Myocyte (in vitro differentiated cells): Measurements from ENCODE around the gene CCM2L. TPM values are rescaled to one million over a fixed set of nuclear protein-coding genes. Genes with fewer than 3 reads are reported as not detected.
"Not testable (repeated sequence)": the region's sequence is repeated elsewhere in the genome, so short reads cannot be mapped to it uniquely, and the experiment has no call there.

Experiments used
- DNase-seq: peaks from one replicate; pipeline ENCODE4 v3.0.0-alpha.2; 2012; ENCODE audit warnings: low read depth
- total RNA-seq: library from RNA; depleted of rRNA; stranded (reverse); fragments of >200 nt; gene quantifications from 2 replicates; pipeline ENCODE4 v1.2.3, GENCODE V29; 2014

Gene CCM2L
- total RNA-seq, 1 donor from 2014 or later, result not detected

- peak; percentile 17 for DNase-seq
Observed at GRCh38 chr20:32028647-32029372, 18.6 kb downstream of the CCM2L start.

DNA sequence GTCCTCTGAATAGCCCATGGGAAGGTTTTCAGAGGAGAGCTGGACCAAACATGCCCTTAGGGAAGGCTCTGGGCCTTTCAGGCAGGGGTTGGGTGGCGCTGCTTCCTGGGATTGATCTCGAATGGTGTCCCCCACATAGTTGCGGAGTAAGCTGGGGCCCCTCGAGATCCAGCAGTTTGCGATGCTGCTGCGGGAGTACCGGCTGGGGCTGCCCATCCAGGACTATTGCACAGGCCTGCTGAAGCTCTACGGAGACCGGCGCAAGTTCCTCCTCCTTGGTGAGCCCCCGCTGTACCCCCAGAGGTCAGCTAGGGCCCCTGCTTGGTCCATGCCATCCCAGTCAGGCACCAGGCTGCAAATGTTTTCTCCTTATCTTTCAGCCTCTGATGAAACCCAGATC is 19.3 kb downstream of the CCM2L start:
- no peak for DNase-seq

GRCh38 chr20:32031007-32031958 is 21.0 kb downstream of the CCM2L start:
- peak; percentile 80 for DNase-seq

GRCh38 chr20:32033316-32033715 is 23.1 kb downstream of the CCM2L start:
- no peak for DNase-seq

DNA sequence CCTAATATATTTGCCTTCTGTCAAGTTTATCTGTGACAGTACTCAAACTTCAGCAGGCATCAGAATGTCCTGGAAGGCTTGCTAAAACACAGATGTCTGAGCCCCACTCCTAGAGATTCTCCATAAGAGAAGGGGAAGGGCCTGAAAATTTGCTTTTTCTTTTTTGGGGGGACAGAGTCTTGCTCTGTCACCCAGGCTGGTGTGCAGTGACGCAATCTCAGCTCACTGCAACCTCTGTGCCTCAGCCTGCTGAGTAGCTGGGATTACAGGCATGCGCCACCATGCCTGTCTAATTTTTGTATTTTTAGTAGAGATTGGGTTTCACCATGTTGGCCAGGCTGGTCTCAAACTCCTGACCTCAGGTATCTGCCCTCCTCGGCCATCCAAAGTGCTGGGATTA is 23.5 kb downstream of the CCM2L start:
- not testable (repeated sequence) for DNase-seq

DNA sequence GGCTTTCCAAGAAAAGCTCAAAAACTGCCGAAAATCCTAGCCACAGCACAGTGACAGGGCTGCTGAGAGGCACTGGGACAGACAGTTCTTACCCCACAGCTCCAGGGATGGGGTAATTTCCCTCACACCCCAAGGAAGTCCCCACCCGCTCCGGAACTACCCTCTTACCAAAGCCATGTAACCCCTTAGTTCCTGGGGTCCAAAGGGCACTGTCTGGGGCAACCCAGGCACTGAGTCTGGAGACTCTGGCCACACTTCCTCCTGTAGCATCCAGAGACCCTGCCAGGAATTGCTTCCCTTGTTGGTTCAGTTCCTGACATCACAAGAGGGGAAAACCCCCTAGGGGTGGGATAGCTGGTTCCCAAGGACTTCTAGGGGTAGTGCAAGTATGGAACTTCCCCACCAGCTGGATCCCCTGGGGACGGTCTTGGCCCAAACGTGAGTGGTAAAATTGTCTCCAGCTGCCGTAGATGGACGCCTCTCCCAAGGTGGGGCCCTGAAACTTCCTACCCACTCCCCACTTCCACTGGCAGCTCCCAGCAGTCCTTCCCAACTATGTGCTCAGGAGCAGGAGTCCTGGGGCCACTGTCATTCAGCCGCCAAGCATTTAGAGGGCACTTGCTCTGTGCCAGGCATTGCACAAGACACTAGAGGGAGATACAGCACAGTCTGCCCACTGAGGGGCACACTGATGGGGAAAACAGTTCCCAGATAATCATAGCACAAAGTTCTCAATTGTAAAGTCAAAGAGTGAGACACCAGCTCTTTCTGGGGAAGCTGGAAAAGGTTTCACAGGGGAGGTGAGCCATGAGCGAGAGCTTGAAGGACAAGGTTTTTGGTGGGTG is 24.6 kb downstream of the CCM2L start:
- no peak for DNase-seq

DNA sequence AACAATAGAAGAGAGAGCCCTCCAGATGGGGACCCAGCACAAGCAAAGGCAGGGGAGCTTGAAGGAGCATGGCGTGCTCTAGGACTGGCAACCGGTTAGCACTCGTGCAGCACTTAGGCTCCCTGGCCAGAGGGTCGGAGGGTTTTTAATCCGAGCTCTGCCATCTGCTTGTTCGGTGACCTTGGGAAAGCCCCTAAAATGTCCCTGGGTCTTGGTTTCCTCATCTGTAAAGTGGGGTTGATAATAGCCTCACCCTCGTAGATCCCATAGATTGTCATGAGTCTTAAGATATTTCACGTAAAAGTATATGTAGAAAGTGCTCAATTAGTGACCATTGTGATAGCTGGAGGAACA is 25.2 kb downstream of the CCM2L start:
- DNase-seq, result no peak

GRCh38 chr20:32036252-32036651 is 26.0 kb downstream of the CCM2L start:
- no peak for DNase-seq

DNA sequence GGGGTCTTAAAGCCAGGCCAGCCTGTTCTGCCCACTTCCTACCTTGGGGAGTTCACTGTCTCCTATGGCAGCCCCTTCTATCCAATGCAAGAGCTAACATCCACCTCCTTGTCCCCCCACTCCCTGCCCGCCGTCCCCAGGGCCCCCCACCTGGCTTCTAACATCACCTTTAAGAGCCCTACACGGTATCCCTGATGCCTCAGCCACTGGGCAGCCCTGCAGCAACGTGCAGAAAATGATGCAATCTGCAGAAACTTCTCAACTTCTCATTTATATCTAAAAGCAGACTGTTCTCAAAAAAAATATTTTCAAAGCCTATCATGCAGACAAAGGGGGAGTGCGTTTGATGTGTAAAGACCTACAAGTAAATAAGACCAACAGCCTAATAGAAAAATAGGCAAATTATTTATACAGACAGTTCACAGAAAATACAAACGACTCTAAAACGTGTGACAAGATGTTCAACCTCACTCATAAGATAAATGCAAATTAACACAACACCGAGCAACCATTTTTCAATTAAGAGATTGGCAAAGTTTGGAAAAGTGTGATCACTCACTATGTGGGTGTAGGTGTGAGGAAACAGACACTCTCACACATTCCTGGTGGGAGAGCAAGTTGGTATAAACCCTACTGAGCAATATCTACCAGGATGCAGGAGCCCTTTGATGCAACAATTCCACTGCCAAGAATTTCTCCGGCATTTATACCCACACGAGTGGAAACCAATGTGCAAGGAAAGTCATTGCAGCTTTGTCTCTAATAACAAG is 26.7 kb downstream of the CCM2L start:
- DNase-seq, result no peak

GRCh38 chr20:32037929-32038328 is 27.7 kb downstream of the CCM2L start:
- no peak for DNase-seq

GRCh38 chr20:32040142-32040953 is 30.1 kb downstream of the CCM2L start:
- peak; percentile 58 for DNase-seq

GRCh38 chr20:32045999-32046398 is 35.8 kb downstream of the CCM2L start:
- DNase-seq, result no peak

DNA sequence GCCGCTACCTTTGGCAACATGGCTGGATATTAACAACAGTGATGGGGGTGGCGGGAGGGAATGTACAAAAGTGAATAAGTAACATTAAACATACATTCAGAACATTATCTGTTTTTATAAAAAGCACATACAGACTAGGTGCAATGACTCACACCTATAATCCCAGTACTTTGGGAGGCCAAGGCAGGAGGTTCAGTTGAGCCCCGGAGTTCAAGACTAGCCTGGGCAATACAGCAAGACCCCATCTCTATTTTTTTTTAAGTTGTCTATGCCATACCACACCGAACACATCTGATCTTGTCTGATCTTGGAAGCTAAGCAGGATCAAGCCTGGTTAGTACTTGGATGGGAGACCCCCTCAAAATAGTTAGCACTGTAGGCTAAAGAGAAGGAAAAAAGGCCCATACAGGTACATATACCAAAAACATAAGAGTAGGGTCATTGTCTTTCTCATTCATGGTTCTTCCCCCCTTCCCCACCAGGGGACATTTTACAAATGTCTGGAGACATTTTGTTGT is 40.1 kb downstream of the CCM2L start:
- no peak for DNase-seq

- DNase-seq, result peak; percentile 23
Observed at GRCh38 chr20:32050851-32051556, 40.8 kb downstream of the CCM2L start.

DNA sequence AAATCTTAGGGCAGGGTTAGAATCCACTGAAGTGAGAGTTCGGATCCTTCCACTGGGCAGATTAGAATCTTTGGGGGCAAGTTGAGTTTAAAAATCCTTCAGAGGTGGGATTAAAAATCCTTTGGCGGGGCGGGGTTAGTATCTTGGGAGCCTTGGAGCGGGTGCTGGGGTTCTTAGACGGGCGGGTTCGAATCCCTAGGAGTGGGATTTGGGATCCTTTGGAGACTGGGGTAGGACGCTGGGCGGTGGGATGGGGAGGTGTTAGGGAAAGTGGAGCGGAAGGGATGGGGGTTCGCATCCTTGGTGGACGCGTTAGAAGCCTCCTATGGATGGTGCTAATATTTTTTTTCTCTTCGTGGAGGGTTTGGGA is 41.5 kb downstream of the CCM2L start:
- DNase-seq, result no peak

- no peak for DNase-seq
Observed at GRCh38 chr20:32052090-32052777, 42.0 kb downstream of the CCM2L start, which contains the start of gene HCK. TSS of gene HCK (plus strand) at chr20:32052242.

DNA sequence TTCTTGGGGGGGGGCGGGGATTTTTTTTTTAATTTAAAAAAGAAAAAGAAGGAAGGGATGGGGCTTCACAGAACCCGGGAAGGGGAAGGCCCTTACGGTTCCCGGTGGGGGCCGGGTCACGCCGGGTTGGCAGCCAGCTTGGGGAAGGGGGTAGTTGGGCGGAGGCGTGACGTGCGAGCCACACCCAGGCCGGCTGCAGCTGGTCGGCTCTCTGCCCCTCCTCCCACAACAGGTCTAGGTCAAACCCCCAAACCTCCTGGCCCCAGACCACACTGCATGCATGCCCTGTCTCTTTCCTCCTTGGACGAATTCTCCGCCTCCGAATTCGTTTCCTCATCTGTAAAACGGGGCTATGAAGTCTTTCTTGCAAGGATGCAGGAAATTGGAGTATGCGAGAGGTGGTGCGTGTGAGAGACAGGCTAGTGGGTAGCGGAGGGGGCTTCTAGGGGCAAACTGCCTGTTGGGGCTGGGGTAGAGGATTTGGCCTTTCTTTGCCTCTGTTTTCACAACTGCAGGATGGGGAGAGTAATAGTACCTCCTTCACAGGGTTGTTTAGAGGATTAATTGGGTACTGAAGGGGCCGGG is 42.6 kb downstream of the CCM2L start:
- DNase-seq, result no peak

GRCh38 chr20:32053648-32054047 is 43.4 kb downstream of the CCM2L start:
- DNase-seq, result no peak
